Kidney epithelial cell (primary cell): ENCODE measurements around the gene USP15. TPM values are rescaled to one million over a fixed set of nuclear protein-coding genes. Genes with fewer than 3 reads are reported as not detected.
"Not testable (repeated sequence)": the region's sequence is repeated elsewhere in the genome, so short reads cannot be mapped to it uniquely, and the experiment has no call there.

Experiments
- DNase-seq: peaks from one replicate; pipeline ENCODE4 v3.0.0-alpha.2; 2010; ENCODE audit warnings: low read depth
- H3K27me3 ChIP-seq: 2 replicates; pipeline ENCODE4 v1.6.0; 2011; ENCODE audit warnings: low read length; ENCODE audit not compliant: control insufficient read depth, insufficient read depth
- H3K36me3 ChIP-seq: 2 replicates; pipeline ENCODE4 v1.5.1; 2011; ENCODE audit warnings: low read length; ENCODE audit not compliant: control insufficient read depth, insufficient read depth
- H3K4me3 ChIP-seq: 2 replicates; pipeline ENCODE4 v1.5.1; 2011; ENCODE audit warnings: low read depth, mild to moderate bottlenecking, control low read depth, low read length
- CTCF ChIP-seq: IDR thresholded peaks from 2 replicates; pipeline ENCODE4 v1.5.1; 2011; ENCODE audit warnings: mild to moderate bottlenecking, moderate library complexity, low read length, control low read depth, inconsistent platforms; ENCODE audit not compliant: insufficient read depth, poor library complexity, severe bottlenecking
- total RNA-seq: library from RNA; depleted of rRNA; stranded (reverse); fragments of >200 nt; gene quantifications from 2 replicates; pipeline ENCODE4 v1.2.3, GENCODE V29; 2015

USP15 gene
- total RNA-seq, 1 donor from 2014 or later = 37.5 TPM

- H3K27me3 ChIP-seq = no peaks in the 10 kb centered on the region
- no peak for TF ChIP-seq CTCF
- no peaks in the 10 kb centered on the region for H3K36me3 ChIP-seq
- DNase-seq = no peak
- no peak overlapping the region for H3K4me3 ChIP-seq
Observed at GRCh38 chr12:62328296-62328921, 68.2 kb downstream of the USP15 start.

- DNase-seq = no peak
- Histone ChIP-seq H3K27me3 (no peaks in the 10 kb centered on the region), H3K36me3 (no peaks in the 10 kb centered on the region), H3K4me3 (no peak overlapping the region)
- no peak for TF ChIP-seq CTCF
Observed at GRCh38 chr12:62331306-62331705, 71.1 kb downstream of the USP15 start.

- Histone ChIP-seq H3K27me3 (no peaks in the 10 kb centered on the region), H3K36me3 (no peaks in the 10 kb centered on the region), H3K4me3 (no peak overlapping the region)
- DNase-seq = peak; percentile 10
- TF ChIP-seq CTCF = no peak
Observed at GRCh38 chr12:62332598-62332997, 72.4 kb downstream of the USP15 start.

GRCh38 chr12:62335057-62335456 is 74.9 kb downstream of the USP15 start:
- no peak for TF ChIP-seq CTCF
- no peak for DNase-seq
- Histone ChIP-seq H3K27me3 (no peaks in the 10 kb centered on the region), H3K4me3 (no peak overlapping the region), H3K36me3 (no peaks in the 10 kb centered on the region)

GRCh38 chr12:62335796-62336195 is 75.6 kb downstream of the USP15 start:
- Histone ChIP-seq H3K36me3 (no peaks in the 10 kb centered on the region), H3K4me3 (no peak overlapping the region), H3K27me3 (no peaks in the 10 kb centered on the region)
- no peak for TF ChIP-seq CTCF
- DNase-seq = no peak

GRCh38 chr12:62337643-62338042 is 77.4 kb downstream of the USP15 start:
- DNase-seq, H3K27me3 ChIP-seq, H3K36me3 ChIP-seq: not testable (repeated sequence)

GRCh38 chr12:62342614-62343303 is 82.6 kb downstream of the USP15 start:
- not testable (repeated sequence) for H3K27me3 ChIP-seq, H3K4me3 ChIP-seq, DNase-seq, H3K36me3 ChIP-seq

More at GRCh38 chr12:62337643-62338042, 77.4 kb downstream of the USP15 start:
- not testable (repeated sequence) for H3K4me3 ChIP-seq

- not testable (repeated sequence) for H3K27me3 ChIP-seq, H3K36me3 ChIP-seq, DNase-seq, H3K4me3 ChIP-seq
Observed at GRCh38 chr12:62343304-62344120, 83.3 kb downstream of the USP15 start.
